Measurements from ENCODE around the gene TPRG1.

TPRG1 gene

DNA sequence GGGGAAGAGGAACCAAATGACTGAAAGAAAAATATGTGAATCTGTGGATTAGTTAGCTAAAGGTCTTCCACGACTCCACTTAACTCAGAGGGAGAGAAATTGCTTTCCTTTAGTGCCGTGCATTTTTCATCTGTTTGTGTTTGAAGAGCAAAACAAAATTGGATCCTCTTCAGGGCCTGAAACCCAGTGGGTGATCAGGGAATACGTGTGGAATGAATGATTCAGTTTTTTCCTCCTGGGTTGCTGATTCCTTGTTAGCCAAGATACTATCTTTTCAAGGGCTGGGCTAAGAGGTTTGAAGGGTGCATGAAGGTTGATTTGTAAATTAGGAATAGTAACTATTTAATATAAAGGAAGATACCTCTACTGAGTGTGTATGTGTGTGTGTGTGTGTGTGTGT lies 61.0 kb downstream of the TPRG1 start:
- no peak for DNase-seq (ENCODE audit: low read depth)

DNA sequence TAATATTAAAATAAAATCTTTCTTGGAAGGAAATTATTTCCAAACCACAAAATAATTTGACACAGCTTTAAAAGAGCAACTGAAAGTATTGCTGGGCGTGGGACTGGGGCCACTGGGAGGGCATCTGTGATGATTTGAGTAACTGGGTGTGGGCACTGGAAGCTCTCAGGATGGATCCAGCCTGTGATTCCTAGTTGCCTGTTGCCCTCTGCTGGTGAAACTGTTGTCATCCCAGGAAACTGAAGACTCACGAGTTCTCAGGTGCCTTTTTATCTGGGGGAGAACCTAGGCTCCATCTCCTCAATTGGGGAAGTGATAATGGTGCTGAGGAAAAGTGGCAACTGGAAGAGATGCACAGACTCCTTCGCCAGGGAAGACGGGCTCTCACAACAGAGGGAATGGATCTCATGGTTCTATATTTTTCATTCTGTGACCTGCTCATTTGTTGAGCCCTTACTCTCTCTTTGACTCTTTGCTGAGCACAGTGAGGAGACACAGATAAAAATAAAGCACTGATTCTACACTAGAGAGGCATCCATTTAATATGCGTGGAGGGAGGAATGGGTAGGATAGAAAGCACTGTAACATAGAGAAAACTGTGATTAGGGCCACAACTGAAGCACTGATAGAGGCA lies 61.6 kb downstream of the TPRG1 start:
- DNase-seq (ENCODE audit: low read depth), result no peak

DNA sequence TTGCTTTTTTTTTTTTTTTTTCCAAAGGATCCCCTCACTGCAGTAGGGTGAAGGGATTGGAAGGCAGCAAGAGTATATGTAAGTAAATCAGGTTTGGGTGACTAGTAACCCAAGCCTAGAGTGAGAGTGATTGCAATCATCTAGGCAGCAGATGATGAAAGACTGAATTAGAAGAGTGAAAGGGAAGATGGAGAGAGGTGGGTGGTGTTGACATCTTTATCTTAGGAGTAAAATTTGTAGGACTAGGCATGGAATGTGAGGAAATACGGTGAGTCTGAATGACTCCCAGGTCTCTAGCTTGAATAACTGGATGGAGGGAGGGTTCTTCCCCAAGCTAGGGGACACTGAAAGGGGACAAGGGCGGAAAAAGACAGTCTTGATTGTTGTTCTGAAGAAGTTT lies 63.4 kb downstream of the TPRG1 start:
- DNase-seq (ENCODE audit: low read depth), result no peak

DNA sequence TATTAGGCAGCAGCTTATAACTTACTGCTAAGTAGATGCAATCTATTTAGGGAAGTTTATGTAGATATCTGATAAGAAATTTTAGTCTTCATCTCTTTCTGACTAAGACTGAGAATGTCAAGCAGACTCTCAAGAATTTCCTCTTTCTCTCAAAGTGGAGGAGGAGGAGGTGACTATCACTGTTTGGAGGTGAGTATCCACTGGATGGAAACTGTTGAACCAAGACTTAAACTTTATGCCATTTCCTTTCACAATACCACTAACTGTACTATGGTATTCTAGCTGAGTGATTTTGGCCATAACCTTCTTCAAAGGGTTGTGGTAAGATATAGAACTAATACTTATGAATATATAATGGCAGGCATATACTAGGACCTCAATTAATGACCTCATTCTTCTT lies 64.6 kb downstream of the TPRG1 start:
- DNase-seq (ENCODE audit: low read depth), result no peak

DNA sequence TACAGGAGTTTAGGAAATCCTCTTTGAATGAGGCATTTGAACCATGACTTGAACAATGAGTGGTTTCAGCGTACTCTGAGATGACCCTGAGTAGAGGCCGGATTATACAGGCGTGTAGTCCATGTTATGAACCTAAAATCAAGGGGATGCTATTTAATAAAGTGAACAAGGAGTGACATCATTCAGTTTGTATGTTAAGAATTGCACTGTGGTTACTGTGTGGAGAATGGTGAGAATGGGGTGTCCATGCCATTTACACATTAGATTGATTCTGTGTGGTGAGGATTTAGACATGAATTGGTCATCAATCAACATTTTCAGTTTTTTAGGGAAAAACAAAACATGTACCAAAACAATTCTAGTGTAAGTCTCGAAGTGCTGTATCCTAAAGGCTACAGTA lies 65.8 kb downstream of the TPRG1 start:
- DNase-seq (ENCODE audit: low read depth), result no peak

DNA sequence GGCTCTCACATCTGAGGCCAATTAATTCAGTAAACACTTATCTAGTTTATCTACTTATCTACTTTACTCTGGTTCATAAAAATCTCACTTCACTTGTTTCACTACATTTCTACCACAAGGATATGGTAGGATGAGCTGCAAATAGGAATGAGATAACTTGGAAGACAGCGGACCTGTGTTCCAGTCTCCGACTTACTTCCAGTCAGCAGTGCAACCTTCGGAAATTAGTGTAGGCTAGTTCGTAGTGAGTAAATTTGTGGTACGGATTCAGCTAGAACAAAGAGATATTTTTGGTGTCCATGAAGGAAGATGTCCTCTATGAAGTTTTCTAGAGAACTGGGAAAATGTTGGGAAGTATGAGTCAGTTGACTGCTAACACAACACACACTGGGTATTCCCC lies 66.3 kb downstream of the TPRG1 start:
- DNase-seq (ENCODE audit: low read depth), result no peak

DNA sequence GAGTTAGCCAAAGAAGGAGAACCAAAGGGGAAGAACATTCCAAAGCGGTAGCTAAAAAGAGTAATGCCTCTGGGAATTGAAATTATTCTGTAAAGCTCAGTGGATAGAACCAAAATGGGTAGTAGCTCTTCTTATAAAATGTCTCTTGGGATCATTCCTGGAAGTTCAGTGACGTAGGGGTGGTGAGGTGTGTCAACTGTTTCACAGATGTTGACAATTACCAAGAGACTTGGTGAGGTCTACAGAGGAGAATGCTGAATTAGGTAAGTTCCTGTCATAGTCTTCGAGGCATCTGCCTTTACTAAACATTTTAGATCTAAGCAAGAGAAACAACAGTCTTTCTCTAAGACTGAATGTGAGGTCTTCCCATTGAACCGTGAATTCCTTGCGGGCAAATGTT lies 67.8 kb downstream of the TPRG1 start:
- no peak for DNase-seq (ENCODE audit: low read depth)

DNA sequence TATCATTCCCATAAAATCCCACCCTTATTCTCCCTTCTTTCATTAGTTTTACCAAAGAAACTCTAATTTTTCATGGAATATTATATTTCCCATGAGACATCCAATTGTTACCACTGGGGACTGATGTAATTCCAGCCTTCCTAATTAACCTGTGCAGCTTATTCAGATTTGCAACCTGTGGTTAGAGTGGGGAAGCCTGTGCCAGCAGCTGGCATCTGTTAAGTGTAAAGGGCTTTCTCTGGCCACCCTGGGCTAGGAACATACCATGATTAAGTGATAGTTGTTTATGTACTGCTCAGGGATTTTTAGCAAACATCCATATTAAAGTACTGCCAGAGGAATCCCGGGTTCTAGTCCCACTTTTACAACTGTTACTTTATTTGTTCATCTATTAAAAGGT lies 78.2 kb downstream of the TPRG1 start:
- no peak for DNase-seq (ENCODE audit: low read depth)

DNA sequence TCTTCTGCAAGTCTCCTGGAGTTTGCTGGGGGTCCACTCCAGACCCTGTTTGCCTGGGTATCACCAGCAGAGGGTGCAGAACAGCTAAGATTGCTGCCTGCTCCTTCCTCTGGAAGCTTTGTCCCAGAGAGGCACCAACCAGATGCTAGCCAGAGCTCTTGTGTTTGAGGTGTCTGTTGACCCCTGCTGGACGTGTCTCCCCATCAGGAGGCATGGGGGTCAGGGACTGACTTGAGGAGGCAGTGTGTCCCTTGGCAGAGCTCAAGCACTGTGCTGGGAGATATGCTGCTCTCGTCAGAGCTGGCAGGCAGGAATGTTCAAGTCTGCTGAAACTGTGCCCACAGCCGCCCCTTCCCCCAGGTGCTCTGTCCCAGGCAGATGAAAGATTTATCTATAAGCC lies 86.5 kb downstream of the TPRG1 start:
- DNase-seq (ENCODE audit: low read depth), result no peak

DNA sequence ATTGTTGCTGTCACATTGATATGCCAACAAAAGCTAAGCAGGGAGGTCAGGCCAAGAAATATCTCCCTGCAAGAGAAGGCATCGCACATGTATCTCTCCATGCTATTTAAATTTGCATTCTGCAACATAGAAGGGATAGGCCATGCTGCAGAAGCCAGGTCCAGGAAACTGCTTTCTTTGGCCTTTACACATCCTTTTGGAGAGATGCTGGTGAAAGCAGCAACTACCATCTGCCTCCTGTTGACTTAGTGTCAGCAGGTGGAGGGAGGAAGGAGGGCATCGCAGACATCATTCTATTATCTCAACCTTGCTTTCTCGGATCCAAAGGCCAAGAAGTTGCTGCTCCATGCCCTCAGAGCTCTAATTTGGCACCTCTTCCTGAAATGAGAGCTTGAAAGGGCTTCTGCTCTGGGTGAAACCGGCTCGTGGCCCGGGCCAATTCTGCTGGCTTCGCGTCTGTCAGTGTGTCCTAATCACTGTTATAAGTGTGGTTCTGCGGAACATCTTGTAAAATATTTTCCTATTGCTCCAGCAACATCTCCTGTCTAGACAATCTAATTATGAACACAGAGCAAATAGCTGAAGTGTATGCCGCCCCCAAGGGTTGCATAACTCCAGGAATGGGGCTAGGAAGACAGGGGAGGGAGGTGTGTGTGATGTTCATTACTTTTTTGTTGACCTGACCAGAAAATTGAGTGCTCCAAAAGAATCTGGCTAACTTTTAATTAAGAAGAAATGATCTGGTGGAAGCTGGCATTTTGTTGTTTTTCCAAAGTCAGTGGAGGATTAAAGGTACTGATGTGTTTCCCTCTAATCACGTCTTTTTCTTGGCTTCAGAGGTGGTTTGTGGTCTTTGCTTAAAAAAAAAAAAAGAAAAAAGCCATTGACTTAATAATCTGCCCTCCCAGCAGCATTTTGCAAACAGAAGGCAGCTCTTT lies 89.1 kb downstream of the TPRG1 start:
- DNase-seq (ENCODE audit: low read depth), result no peak

DNA sequence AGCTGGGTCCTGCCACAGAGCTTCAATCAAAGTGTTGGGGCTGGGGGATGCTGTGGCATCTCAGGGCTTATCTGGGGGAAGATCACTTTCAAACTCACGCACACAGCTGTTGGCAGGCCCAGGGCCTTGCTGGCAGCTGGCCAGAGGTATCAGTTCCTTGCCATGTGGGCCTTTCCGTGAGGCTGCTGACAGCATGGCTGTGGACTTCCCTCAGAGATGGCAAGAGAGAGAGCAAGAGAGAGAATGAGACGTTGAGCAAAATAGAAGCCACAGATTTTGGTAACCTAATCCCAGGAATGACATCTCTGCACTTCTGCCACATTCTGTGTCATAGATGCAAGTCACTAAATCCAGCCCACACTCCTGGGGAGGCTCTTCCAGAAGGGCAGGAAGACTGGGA lies 91.0 kb downstream of the TPRG1 start:
- DNase-seq (ENCODE audit: low read depth), result no peak

DNA sequence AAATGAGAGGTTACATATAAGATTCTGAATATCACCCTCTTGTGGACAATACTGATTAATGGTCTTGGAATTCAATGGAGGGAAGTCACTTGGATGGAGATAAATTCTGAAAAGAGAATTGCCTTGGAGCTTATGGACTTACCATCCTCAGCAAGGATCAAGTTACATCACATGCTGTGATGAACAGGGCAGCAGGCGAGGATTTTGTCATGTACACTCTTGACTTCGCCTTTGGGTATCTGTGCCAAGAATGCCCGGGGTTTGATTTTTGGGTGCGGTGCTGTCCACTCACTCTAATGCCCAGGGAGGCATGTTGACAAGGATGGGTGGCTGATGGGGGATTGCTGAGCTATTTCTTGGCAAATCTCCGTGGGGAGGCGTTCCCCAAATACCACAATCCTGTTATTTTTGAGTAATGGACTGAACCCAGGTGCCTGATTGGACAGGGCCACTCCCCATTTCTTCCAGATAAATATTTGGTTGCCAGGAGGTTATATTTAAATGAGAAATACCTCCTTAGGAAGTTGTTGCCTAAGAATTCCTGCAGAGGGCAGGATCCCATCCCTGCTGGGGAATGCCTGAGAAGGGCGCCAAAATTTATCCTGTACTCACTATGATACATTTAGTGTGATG lies 96.3 kb downstream of the TPRG1 start:
- DNase-seq (ENCODE audit: low read depth), result no peak

DNA sequence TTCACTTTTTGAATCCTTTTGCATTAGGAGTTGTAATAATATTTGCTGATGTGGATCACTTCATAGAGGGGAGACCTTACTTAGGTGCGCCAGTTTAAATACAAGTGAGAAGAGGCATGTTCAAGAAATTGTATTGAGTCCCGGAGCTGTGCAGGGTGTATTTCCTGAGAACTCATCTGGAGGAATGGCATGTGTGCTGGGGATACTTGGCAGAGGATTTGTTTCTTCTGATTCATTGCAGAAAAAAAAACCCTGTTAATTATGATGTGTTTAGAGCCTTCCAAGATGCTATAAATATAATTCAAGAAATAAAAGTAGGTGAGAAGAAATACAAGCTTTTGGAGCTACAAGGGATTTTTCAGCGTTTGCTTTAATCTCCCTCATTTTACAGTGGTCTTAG lies 97.6 kb downstream of the TPRG1 start:
- no peak for DNase-seq (ENCODE audit: low read depth)

DNA sequence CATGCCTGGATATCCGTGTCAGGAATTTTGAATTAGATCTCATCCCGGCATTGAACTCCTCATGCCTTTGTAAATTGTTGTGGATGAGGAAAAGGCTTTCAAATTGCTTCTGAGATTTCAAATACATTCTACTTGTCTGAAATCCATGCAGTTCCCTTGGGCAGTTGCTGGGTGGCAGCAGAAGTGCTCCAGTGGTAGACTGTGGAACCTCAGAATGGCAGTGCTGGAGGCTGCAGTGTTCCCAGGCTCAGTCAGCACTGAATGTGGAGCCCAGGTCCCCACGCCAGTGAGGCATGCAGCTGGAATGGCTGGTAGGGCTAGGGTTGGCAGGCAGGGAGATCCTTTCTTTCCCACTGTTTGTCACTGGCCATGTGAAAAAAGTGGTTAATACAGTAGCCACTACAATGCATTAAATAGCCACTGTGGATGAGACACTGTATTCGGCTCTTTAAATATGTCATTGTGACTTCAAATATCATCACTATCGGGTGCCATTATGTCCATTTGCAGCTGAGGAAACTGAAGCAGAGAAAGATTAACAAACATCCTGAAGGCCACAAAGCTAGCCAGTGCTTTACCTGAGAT lies 98.6 kb downstream of the TPRG1 start:
- DNase-seq (ENCODE audit: low read depth), result no peak

DNA sequence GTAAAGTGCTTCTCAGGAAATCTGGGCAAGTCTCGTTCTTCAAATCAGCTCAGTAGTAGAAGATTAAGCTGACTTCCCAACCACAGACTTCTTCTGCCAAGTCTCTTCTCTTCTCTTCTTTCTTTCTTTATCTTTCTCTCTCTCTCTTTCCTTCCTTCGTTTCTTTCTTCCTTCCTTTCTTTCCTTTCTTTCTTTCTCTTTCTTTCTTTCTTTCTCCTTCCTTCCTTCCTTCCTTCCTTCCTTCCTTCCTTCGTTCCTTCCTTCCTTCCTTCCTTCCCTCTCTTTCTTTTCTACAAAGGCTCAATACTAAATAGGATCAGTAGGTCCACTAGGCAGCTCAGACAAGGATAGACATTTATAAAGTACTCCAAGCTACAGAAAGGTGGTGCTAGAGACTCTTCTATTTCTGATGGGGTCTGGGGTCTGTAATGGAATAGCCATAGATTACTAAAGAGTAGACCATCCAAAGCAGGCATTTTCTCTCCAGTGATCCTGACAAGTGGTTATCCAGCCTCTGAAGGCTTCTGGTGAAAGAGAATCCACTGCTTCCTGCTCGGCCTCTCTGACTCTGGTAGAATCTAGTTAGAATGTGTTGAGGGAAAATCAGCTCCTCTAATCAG lies 100.8 kb downstream of the TPRG1 start:
- no peak for DNase-seq (ENCODE audit: low read depth)

DNA sequence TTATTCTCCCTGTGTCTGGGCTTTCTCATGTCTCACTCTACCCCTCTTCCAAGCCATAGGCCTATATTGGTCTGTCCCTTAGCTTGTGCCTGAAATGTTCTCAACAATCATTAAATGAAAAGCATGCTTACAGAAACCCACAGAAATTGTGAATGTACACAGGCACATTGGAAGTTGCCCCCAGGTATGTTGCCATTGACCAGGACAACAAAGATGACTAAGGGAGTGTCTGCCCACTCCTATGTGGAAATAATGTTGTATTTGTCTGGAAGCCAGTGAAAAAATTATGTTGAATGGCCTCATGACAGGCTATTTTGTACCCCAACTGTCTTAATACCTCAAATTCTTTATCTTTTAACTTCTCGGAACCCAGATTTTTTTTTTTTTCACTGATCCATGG lies 102.0 kb downstream of the TPRG1 start:
- no peak for DNase-seq (ENCODE audit: low read depth)

DNA sequence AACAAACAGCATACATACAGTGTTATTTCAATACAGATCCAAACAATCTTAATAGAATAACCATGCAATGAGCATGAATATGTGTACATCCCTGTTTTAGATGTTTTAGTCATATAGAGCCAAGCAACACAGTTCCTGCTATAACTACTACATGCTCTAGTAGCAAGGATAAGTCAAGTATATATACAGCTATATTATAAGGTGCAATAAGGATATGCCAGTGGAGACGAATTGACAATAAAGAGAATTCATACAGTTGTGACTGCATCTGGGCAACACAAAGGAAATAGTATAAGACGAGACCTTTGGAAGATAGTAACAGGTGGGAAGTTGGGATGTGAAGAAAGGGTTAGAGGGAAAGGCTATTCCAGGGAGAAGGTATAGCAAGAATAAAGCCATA lies 103.4 kb downstream of the TPRG1 start:
- no peak for DNase-seq (ENCODE audit: low read depth)

DNA sequence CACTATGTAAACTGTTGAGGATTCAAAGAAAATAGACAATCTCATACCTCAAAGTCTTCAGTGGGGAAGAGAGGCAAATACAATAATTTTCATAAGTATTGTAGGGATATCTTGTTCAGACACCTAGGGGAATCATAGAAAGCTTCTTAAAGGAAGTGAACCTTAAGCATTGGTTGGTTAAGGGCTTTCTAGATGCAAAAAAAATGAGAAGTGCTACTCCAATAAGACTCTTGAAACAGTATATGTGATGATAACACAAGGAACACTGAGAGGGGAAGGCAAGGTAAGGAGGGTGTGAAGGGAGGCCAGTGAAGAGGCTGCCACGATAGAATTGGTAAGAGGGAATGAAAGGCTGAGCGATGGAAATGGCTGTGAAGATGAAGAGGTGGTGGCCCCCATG lies 104.1 kb downstream of the TPRG1 start:
- no peak for DNase-seq (ENCODE audit: low read depth)

DNA sequence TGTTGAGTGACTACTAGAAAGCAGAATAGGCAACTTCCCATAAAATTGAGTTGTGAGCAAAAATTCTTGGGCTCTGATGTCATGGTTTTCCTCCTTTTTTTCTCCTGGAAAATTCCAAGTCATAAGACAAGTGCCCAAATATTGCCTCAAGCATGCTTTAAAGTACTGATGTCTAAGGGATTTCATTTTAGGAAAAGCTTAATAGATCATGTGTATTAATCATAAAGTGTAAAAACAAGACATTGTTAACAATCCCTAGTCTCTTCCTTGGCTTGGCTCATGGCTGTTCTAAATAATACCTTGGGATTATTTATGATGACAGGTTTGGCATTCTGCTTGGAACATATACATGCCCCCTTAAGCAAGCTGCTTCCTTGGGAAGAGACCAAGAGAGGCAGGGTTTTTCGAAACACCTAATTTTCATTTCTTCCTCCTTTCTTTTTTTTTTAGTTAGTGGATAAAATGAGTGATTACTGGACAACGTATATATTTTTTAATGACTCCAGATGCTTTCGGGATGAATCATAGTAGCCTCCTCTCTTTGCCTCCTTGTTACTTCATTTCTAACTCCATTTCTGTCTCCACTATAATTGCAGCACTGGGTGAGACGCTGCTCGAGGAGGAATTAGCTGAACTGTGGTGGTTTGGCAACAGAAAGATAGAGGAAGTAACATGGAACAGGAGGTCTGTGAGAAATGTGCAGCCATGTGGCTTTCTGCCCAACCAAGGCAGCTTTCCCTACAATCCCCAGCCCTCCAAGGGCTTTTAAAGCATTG lies 104.9 kb downstream of the TPRG1 start:
- DNase-seq (ENCODE audit: low read depth), result no peak

DNA sequence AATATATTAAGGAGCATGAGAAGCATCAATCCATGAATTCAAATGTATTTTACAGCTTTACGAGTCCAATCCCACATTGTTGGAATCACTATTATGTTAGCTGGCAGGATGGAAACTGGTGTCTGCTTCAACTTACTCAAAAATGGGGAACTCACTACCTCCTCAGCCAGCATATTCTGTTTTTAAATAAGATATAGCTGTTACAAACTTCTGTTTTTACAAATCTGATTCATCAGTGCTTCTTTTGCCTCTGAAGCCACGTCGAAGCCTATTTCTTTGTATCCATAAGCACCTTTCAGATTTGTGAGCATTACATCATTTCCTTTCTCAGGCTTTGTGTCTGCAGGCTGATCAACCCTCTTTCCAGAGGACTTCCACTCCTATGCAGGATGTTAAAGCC lies 105.9 kb downstream of the TPRG1 start:
- no peak for DNase-seq (ENCODE audit: low read depth)

DNA sequence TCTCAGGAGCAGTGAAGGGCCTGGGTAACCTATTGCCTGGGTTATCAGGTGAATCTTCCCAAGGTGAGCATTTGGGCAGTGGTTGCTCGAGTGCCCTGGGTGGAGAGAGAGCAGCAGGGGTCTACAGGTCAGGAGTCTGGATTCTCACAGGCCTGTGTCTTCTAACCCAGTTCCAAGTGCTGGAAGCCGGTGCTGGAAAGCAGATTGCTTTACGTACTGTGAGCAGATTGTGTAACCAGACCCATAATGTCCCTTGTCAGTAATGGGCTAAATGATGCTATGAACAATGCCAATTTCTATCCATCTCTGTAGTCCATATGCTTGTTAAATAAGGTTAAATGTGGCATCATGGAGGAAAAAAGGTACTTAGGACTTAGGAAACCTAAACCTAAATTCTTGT lies 106.5 kb downstream of the TPRG1 start:
- DNase-seq (ENCODE audit: low read depth), result no peak

DNA sequence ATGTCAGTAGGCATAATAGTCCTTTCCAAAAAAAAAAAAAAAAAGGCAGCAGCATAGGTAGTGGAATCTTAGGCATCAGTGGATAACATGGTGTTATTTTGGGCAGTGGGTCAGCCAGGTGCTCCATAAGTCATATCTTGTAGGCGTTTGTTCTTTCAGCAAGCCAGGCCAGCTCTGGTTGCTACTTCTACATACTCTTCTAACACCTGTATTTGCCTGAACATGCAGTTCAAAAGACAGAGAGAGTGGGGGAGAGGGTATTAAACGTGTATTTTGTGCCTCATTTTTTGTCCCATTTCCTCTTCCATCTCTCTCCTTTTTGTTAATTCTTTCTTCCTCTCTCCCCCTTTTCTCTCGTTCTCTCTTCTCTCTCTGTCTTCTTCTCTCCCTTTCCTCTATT lies 110.4 kb downstream of the TPRG1 start:
- DNase-seq (ENCODE audit: low read depth), result no peak

Measured in stimulated activated CD8-positive, alpha-beta memory T cell treated with anti-CD3 and anti-CD28 coated beads, Interleukin-4, amount 100 ng/mL, for 24 hours (primary cell).